HG03039 (cell line): ENCODE measurements around the gene MORC4.
"Not testable (repeated sequence)": the region's sequence is repeated elsewhere in the genome, so short reads cannot be mapped to it uniquely, and the experiment has no call there.

Source experiments
- ATAC-seq: cut with Tn5 transposase; IDR thresholded peaks from one replicate; pipeline ENCODE4 v1.9.1; 2021; ENCODE audit warnings: mild to moderate bottlenecking, moderate library complexity; ENCODE audit not compliant: unreplicated experiment

MORC4 gene

GRCh38 chrX:107000013-107000515 is at the start of gene MORC4:
Gene MORC4, minus strand, starts transcription at chrX:107000212. Its CDS starts 243 bp downstream, at chrX:106999969.
- peak; percentile 88 for ATAC-seq

- no peak for ATAC-seq
These were observed 47.6 kb upstream of the MORC4 start for GRCh38 chrX:107047622-107048021.

- ATAC-seq, result no peak
These were observed 29.7 kb upstream of the MORC4 start for GRCh38 chrX:107029752-107030151.

- ATAC-seq, result no peak
These were observed 25.5 kb upstream of the MORC4 start for GRCh38 chrX:107025545-107025944.

GRCh38 chrX:107014936-107015335 is 14.9 kb upstream of the MORC4 start:
- ATAC-seq, result no peak

- no peak for ATAC-seq
These were observed 8.0 kb upstream of the MORC4 start for GRCh38 chrX:107008034-107008433.

- peak; percentile 28 for ATAC-seq
These were observed 723 bp downstream of the MORC4 start for GRCh38 chrX:106999002-106999975.

GRCh38 chrX:106997611-106998010 is 2.4 kb downstream of the MORC4 start:
- ATAC-seq, result no peak

GRCh38 chrX:106995678-106996077 is 4.3 kb downstream of the MORC4 start:
- ATAC-seq, result no peak

- no peak for ATAC-seq
These were observed 12.5 kb downstream of the MORC4 start for GRCh38 chrX:106987488-106987887.

GRCh38 chrX:106980952-106981626 is 18.9 kb downstream of the MORC4 start:
- ATAC-seq, result no peak

GRCh38 chrX:106976416-106976815 is 23.6 kb downstream of the MORC4 start:
- no peak for ATAC-seq

- ATAC-seq, result no peak
These were observed 26.4 kb downstream of the MORC4 start for GRCh38 chrX:106973433-106974149.

- ATAC-seq, result no peak
These were observed 27.1 kb downstream of the MORC4 start for GRCh38 chrX:106972896-106973295.

GRCh38 chrX:106966547-106966946 is 33.5 kb downstream of the MORC4 start:
- ATAC-seq, result not testable (repeated sequence)

- ATAC-seq, result no peak
These were observed 35.7 kb downstream of the MORC4 start for GRCh38 chrX:106964290-106964689.

GRCh38 chrX:106963111-106963510 is 36.9 kb downstream of the MORC4 start:
- ATAC-seq, result no peak

- no peak for ATAC-seq
These were observed 40.1 kb downstream of the MORC4 start for GRCh38 chrX:106959901-106960300.

GRCh38 chrX:106957856-106958255 is 42.2 kb downstream of the MORC4 start:
- ATAC-seq, result no peak

GRCh38 chrX:106955004-106955772 is 44.8 kb downstream of the MORC4 start:
- ATAC-seq, result no peak
